ENCODE data around the gene LBH.

- TF ChIP-seq, protein P1, sequence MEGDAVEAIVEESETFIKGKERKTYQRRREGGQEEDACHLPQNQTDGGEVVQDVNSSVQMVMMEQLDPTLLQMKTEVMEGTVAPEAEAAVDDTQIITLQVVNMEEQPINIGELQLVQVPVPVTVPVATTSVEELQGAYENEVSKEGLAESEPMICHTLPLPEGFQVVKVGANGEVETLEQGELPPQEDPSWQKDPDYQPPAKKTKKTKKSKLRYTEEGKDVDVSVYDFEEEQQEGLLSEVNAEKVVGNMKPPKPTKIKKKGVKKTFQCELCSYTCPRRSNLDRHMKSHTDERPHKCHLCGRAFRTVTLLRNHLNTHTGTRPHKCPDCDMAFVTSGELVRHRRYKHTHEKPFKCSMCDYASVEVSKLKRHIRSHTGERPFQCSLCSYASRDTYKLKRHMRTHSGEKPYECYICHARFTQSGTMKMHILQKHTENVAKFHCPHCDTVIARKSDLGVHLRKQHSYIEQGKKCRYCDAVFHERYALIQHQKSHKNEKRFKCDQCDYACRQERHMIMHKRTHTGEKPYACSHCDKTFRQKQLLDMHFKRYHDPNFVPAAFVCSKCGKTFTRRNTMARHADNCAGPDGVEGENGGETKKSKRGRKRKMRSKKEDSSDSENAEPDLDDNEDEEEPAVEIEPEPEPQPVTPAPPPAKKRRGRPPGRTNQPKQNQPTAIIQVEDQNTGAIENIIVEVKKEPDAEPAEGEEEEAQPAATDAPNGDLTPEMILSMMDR (conservative IDR thresholded peaks at IDR 0.05), result no peak
- TF ChIP-seq ZFX (IDR thresholded peaks at IDR 0.05), result no peak
Measured at GRCh38 chr2:30218814-30219213, 12.5 kb upstream of the LBH start.

Measured in C4-2B (cell line).